NCI-H748 (cell line): Measurements from ENCODE around the gene P2RY8.

ENCODE experiments used
- DNase-seq: peaks from one replicate; lab custom pipeline; 2025; ENCODE audit not compliant: unreplicated experiment; lab: John Stamatoyannopoulos, UW

Gene P2RY8

DNA sequence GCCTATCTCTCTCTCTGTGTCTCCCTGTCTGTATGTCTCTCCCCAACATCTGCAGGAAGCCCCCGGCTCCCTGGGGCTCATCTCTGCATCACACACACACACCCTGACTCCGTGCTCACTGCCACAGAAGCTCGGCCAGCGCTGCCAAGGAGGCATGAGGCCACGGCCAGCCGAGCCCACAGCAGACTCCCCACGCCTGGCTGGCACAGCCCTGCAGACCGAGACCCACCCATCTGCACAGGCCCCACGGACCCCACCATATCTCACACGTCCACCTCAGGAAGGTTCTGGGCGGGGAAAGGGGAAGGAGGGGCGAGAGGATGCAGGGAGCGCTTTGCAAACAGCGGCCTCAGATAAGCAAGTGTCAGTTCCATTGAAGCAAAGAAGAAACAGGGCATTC, 116.6 kb downstream of the P2RY8 start:
- DNase-seq = no peak

DNA sequence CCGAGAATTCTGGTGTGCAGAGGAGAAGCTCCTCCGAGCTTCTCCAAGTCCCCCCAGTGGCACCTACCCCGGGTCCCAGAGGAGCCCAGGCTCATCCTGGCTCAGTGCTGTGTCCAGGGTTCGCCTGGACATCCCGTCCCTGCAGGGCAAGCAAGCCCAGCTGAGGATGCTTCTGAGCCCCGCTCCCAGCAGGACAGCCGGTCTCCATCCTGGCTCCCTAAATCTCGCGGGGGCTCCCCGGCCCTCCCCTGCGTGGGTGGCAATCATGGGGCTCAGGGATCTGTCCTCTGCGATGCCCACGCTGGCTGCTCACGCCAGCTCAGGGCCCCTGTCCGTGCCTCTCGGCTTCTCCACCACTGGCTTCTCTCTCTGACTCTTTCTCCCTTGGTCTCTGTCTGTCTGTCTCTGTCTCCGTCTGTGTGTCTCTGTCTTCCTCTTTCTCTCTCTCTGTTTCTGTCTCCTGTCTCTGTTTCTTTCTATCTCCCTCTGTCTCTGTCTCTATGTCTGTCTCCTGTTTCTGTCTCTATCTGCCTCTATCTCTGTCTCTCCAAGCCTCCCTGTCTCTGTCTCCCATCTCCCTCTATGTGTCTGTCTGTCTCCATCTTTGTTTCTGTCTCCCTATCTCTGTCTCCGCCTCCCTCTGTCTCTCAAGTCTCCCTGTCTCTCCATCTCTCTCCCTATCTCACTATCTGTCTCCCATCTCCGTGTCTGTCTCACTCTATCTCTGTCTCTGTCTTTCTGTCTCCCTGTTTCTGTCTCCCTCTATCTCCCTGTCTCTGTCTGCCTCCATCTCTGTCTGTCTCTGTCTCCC, 117.2 kb downstream of the P2RY8 start:
- no peak for DNase-seq

- DNase-seq = no peak
Measured at GRCh38 chrX:1418901-1419544, 118.0 kb downstream of the P2RY8 start.

DNA sequence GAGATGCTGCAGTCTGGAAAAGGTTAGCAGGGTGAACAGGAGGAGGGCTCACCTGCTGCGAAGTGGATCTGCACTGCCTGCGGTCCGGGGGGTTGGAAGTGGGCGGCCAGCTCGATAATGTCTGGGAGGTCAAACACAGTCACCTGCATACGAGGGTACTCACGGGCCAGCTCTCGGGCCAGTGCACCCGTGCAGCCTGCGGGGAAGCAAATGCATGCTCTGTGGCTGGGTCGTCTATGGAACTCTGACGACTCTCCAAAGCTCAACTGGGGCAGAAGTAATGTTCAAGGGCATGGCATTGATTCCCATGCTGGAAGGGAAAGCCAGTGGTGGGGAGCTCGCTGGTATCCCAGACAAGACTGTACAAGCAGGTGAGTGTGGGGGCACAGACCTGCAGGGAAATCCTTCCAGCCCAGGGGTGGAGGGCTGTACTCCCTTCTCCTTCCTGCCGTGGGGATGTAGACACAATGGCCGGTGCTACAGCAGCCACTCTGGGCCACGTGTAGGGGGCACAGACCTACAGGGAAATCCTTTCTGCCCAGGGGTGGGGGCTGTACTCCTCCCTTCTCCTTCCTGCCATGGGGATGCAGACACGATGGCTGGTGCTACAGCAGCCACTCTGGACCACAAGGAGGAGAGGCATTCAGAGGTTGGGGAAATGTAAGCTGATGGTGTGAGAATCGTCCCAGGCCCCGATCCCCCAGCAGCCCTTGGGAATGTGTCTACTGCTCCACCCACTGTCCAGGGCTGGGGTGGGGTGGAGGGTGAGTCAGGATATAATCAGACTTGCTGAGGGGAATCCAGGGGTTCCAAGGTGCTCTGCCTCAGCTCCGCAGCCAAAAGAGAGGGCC, 118.8 kb downstream of the P2RY8 start:
- DNase-seq = no peak

DNA sequence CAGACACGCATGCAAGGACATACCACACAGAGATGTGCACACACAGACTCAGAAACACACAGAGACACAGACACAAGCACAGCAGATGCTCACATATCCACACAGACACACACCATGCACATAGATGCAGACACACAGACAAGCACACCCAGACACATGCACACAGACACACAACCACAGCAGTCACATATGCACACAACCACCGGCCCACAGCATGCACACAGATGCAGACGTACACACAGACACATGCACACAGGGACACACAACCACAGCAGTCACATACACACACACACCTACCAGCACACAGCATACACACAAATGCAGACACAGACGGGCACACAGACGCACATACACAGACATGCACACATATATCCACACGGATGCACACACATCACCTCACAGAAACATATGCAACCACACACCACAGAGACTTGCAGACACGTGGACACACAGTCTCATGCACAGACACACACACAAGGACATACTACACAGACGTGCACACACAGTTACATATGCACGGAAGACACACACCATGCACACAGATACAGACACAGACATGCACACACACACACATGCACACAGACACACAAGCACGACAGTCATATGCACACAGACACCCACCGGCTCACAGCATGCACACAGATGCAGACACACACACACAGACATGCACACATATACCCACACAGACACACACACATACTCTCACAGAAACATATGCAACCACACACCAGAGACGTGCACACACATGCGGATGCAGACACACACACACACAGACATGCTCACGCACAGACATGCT, 119.8 kb downstream of the P2RY8 start:
- DNase-seq = no peak

DNA sequence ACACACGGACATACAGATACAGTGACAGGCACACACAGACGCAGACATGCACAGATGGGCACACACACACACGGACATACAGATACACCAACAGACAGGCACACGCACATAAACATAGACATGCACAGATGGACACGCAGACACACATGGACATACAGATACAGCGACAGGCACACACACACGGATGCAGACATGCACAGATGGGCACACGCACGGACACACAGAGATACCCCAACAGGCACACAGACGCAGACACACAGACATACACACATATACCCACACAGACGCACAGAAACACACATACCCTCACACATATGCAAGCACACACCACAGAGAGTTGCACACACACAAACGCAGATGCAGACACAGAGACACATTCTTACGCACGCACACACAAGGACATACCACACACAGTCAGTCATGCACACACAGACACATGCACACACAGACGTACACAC, 120.6 kb downstream of the P2RY8 start:
- no peak for DNase-seq
